Esophagus squamous epithelium (tissue), 5 donors: ENCODE data around the gene CDC20. TPM values are rescaled to one million over a fixed set of nuclear protein-coding genes. Genes with fewer than 3 reads are reported as not detected.

Experiments used
- DNase-seq: peaks from one replicate; lab custom pipeline; 2025; lab: John Stamatoyannopoulos, UW
- H3K27ac ChIP-seq, 4 donors: fragments of 200-600 bp; sonication (generic); one replicate each; pipeline ENCODE4 v1.5.1; 2016 to 2019; ENCODE audit warnings: mild to moderate bottlenecking in 1 of 4
- H3K27me3 ChIP-seq, 4 donors: fragments of 200-600 bp; sonication (generic); 1 replicate in 3 of 4; 2 replicates in 1 of 4; pipeline versions ENCODE4 v1.5.1 to v1.6.0; 2017 to 2021; ENCODE audit warnings: antibody characterized with exemption in 1 of 4
- H3K36me3 ChIP-seq, 3 donors: fragments of 200-600 bp; sonication (generic); one replicate each; pipeline ENCODE4 v1.5.1; 2016 to 2019
- H3K4me1 ChIP-seq, 3 donors: fragments of 200-600 bp; sonication (generic); one replicate each; pipeline ENCODE4 v1.5.1; 2017 to 2019
- H3K4me3 ChIP-seq, 4 donors: fragments of 200-600 bp; sonication (generic); 1 replicate in 3 of 4; 2 replicates in 1 of 4; pipeline ENCODE4 v1.5.1; 2016 to 2019; ENCODE audit warnings: mild to moderate bottlenecking in 2 of 4, moderate library complexity in 1 of 4
- H3K9me3 ChIP-seq, 3 donors: fragments of 200-600 bp; sonication (generic); one replicate each; pipeline ENCODE4 v1.5.1; 2016 to 2019
- CTCF ChIP-seq, 6 experiments: fragments of 450-650 bp in 4 of 6; fragments of 200-600 bp in 2 of 6; sonication (generic) in 2 of 6; IDR thresholded peaks; one replicate each; pipeline ENCODE4 v1.5.1; 2016 to 2019; ENCODE audit warnings: antibody characterized with exemption in 6 of 6, mild to moderate bottlenecking in 4 of 6, moderate library complexity in 4 of 6
- POLR2A ChIP-seq, 4 donors: fragments of 450-650 bp; IDR thresholded peaks; one replicate each; pipeline ENCODE4 v1.6.1; 2017; ENCODE audit warnings: antibody characterized with exemption in 4 of 4, mild to moderate bottlenecking in 4 of 4, moderate library complexity in 3 of 4
- WGBS, 2 donors: methylation state at CpG; one replicate each; pipeline ENCODE4 v1.1.5; 2018; 5-methylcytosine and 5-hydroxymethylcytosine counted together
- intact Hi-C: fragments of 100-400 bp; cut with DNase I; formaldehyde crosslinking; loops from one replicate; pipeline ENCODE4 v1.15.0; 2022
- total RNA-seq, 4 donors: library from RNA; depleted of rRNA; stranded (reverse); fragments of >200 nt; gene quantifications; one replicate each; pipeline ENCODE4 v1.1.0, GENCODE V29; 2016
- donor health status: DM: yes; HTN: yes; CAD: no.

CDC20 gene
- total RNA-seq, 4 donors from 2014 or later = 16.5 to 96.0 (median 33.6) TPM

GRCh38 chr1:43329995-43330751, 28.6 kb upstream of the CDC20 start:
- intact Hi-C loops = no loop called here
- Histone ChIP-seq H3K4me1 (peaks cover 10 to 12% (median 11%) of the 10 kb centered on the region in 3 donors), H3K27me3 (no peaks in the 10 kb centered on the region), H3K9me3 (peaks cover 0 to 7% (median 0%) of the 10 kb centered on the region in 3 donors), H3K27ac (peak overlapping the region in 3 of 4 donors; percentile 32 to 55 (median 34)), H3K4me3 (no peak overlapping the region), H3K36me3 (no peaks in the 10 kb centered on the region)
- DNase-seq = no peak
- TF ChIP-seq CTCF (IDR thresholded peaks at IDR 0.05) (no peak), POLR2A (IDR thresholded peaks at IDR 0.05) (no peak)
- 33 to 37% methylated on average over 1 to 4 of the region's 6 CpGs for WGBS, 2 donors

GRCh38 chr1:43331688-43332087, 27.1 kb upstream of the CDC20 start:
- peaks cover 10 to 12% (median 11%) of the 10 kb centered on the region in 3 donors for H3K4me1 ChIP-seq
- H3K4me3 ChIP-seq = no peak overlapping the region
- TF ChIP-seq CTCF (IDR thresholded peaks at IDR 0.05) = no peak
- TF ChIP-seq POLR2A (IDR thresholded peaks at IDR 0.05) = no peak
- H3K27me3 ChIP-seq = no peaks in the 10 kb centered on the region
- no peak for DNase-seq
- no peaks in the 10 kb centered on the region for H3K9me3 ChIP-seq
- no peak overlapping the region for H3K27ac ChIP-seq
- H3K36me3 ChIP-seq = no peaks in the 10 kb centered on the region
- intact Hi-C loops = no loop called here
- 94 to 97% methylated on average over 5 of the region's 5 CpGs for WGBS, 2 donors

GRCh38 chr1:43334453-43335205, 24.2 kb upstream of the CDC20 start:
- Histone ChIP-seq H3K27ac (no peak overlapping the region), H3K4me3 (no peak overlapping the region), H3K9me3 (no peaks in the 10 kb centered on the region), H3K36me3 (no peaks in the 10 kb centered on the region), H3K4me1 (peaks cover 9 to 11% (median 10%) of the 10 kb centered on the region in 3 donors), H3K27me3 (no peaks in the 10 kb centered on the region)
- no peak for DNase-seq
- WGBS, 2 donors = 59 to 73% methylated on average over 7 of the region's 7 CpGs
- intact Hi-C loops = no loop called here
- TF ChIP-seq POLR2A (IDR thresholded peaks at IDR 0.05) (no peak), CTCF (IDR thresholded peaks at IDR 0.05) (no peak)

GRCh38 chr1:43337588-43337987, 21.2 kb upstream of the CDC20 start, which contains the start of gene MPL:
Gene MPL, plus strand, starts transcription at chr1:43337818. Its CDS starts 31 bp downstream, at chr1:43337849.
- DNase-seq = no peak
- intact Hi-C loops = no loop called here
- Histone ChIP-seq H3K4me1 (no peaks in the 10 kb centered on the region), H3K27ac (no peak within 1 kb of the TSS), H3K4me3 (no peak within 1 kb of the TSS), H3K27me3 (no peaks in the 10 kb centered on the region), H3K36me3 (no peaks in the 10 kb centered on the region), H3K9me3 (no peaks in the 10 kb centered on the region)
- 58 to 70% methylated on average over 1 of the region's 3 CpGs for WGBS, 2 donors
- no peak for TF ChIP-seq CTCF (IDR thresholded peaks at IDR 0.05)
- no peak for TF ChIP-seq POLR2A (IDR thresholded peaks at IDR 0.05)

GRCh38 chr1:43338001-43338400, 20.8 kb upstream of the CDC20 start:
- WGBS, 2 donors = 70 to 73% methylated on average over 2 to 4 of the region's 5 CpGs

More at GRCh38 chr1:43338001-43338400, 20.8 kb upstream of the CDC20 start:
- Histone ChIP-seq H3K27me3 (no peaks in the 10 kb centered on the region), H3K4me1 (peaks cover 0 to 3% (median 0%) of the 10 kb centered on the region in 3 donors), H3K36me3 (no peaks in the 10 kb centered on the region), H3K4me3 (no peak overlapping the region), H3K27ac (no peak overlapping the region), H3K9me3 (no peaks in the 10 kb centered on the region)
- no peak for DNase-seq
- TF ChIP-seq CTCF (IDR thresholded peaks at IDR 0.05) (no peak), POLR2A (IDR thresholded peaks at IDR 0.05) (no peak)
- intact Hi-C loops = no loop called here
